ENCODE data around the gene TP73.

Gene TP73

DNA sequence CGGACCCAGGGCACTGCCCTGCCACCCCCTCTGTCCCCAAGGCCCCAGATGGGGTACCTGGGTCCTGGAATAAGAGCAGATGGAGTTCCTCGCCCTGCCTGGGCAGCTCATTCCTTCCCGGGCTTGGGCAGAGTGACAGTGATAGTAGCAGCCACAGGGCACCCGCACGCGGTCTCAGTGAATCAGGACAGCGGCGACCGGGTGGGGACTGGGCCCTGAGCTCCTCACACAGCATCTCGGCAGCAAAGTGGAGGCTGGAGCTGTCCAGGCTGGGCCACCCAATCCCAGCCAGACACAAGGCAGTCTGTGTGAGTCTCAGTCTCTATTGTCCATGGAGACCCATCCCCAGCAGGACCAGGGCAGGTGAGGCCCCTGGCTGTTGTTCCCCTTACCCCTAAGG is 62.5 kb downstream of the TP73 start:
- TF ChIP-seq, protein P1, sequence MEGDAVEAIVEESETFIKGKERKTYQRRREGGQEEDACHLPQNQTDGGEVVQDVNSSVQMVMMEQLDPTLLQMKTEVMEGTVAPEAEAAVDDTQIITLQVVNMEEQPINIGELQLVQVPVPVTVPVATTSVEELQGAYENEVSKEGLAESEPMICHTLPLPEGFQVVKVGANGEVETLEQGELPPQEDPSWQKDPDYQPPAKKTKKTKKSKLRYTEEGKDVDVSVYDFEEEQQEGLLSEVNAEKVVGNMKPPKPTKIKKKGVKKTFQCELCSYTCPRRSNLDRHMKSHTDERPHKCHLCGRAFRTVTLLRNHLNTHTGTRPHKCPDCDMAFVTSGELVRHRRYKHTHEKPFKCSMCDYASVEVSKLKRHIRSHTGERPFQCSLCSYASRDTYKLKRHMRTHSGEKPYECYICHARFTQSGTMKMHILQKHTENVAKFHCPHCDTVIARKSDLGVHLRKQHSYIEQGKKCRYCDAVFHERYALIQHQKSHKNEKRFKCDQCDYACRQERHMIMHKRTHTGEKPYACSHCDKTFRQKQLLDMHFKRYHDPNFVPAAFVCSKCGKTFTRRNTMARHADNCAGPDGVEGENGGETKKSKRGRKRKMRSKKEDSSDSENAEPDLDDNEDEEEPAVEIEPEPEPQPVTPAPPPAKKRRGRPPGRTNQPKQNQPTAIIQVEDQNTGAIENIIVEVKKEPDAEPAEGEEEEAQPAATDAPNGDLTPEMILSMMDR (conservative IDR thresholded peaks at IDR 0.05; ENCODE audit: low read depth, low read length) = no peak
- no peak overlapping the region for H3K27ac ChIP-seq
- H3K9ac ChIP-seq = no peak overlapping the region
- peaks cover 95% of the 10 kb centered on the region for H3K27me3 ChIP-seq (ENCODE audit: insufficient read depth, low read depth)
- no peak overlapping the region for H3K4me2 ChIP-seq
- no peaks in the 10 kb centered on the region for H3K36me3 ChIP-seq (ENCODE audit: insufficient read depth)
- H4K20me1 ChIP-seq (ENCODE audit: insufficient read depth) = no peaks in the 10 kb centered on the region
- H3K4me1 ChIP-seq (ENCODE audit: low read depth, poor library complexity, severe bottlenecking) = no peaks in the 10 kb centered on the region
- no peak overlapping the region for H3K4me3 ChIP-seq (IDR thresholded peaks at IDR 0.05; ENCODE audit: insufficient read depth, low read depth, low read length)
- no peaks in the 10 kb centered on the region for H3K79me2 ChIP-seq (ENCODE audit: insufficient read depth, low read depth)
- no peak overlapping the region for H2AFZ ChIP-seq (ENCODE audit: low read depth)

DNA sequence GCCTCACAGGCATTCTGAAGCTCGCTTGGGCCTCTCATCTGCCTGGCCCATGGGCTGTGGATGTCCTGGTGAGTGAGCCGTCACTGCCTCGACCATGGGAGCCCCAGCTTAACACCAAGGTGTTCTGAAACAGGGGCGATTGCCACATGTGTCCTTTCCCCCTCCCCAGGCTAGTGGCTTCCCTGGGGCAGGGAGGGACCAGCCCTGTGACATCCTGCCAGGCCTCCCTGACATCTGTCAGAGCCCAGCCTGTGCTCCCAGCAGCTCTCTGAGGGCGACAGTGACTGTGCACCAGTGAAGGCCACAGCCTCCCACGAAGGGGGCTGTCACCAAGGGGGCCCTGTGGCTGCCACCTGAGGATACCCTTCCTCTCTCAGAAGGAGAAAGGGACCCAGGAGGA is 64.0 kb downstream of the TP73 start:
- H2AFZ ChIP-seq (ENCODE audit: low read depth) = no peak overlapping the region
- no peak overlapping the region for H3K27ac ChIP-seq
- H3K79me2 ChIP-seq (ENCODE audit: insufficient read depth, low read depth) = no peaks in the 10 kb centered on the region
- peaks cover 97% of the 10 kb centered on the region for H3K27me3 ChIP-seq (ENCODE audit: insufficient read depth, low read depth)
- no peak overlapping the region for H3K4me3 ChIP-seq (IDR thresholded peaks at IDR 0.05; ENCODE audit: insufficient read depth, low read depth, low read length)
- no peaks in the 10 kb centered on the region for H3K36me3 ChIP-seq (ENCODE audit: insufficient read depth)
- H3K4me1 ChIP-seq (ENCODE audit: low read depth, poor library complexity, severe bottlenecking) = no peaks in the 10 kb centered on the region
- no peaks in the 10 kb centered on the region for H4K20me1 ChIP-seq (ENCODE audit: insufficient read depth)
- no peak overlapping the region for H3K4me2 ChIP-seq
- no peak overlapping the region for H3K9ac ChIP-seq
- TF ChIP-seq, protein P1 (conservative IDR thresholded peaks at IDR 0.05; ENCODE audit: low read depth, low read length) = no peak

DNA sequence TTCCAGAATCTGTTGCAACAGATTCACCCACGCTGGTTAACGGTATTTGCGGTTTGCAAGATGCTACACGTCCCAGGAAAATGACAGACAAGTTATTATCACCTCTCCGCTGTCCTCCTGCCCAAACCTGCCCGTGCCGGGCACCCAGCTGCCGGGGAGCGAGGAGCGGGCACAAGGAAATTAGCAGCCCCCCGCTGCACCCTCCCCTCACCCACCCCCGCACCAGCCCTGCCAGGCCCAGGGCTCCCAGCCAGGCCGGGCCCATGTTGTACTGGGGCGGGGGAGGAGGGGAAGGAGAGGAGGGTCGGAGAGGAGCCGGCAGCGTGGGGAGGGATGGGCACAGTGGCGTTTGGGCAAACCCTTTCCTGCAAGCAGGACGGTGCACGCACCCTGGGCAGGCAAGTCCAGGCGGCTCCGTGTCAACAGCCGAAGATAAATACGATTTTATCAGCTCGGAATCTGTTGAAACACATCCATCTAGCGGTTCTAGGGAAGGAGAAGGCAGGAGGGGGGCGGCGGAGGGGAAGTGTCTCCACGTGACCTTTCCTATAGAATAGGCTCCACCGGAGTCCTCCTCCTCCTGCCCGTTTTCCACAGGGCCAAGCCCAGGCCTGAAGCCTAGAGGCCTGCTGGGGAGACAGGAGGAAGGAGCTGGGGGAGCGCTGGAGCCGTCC is 64.9 kb downstream of the TP73 start:
- no peaks in the 10 kb centered on the region for H3K4me1 ChIP-seq (ENCODE audit: low read depth, poor library complexity, severe bottlenecking)
- no peak overlapping the region for H3K27ac ChIP-seq
- H3K4me2 ChIP-seq = no peak overlapping the region

DNA sequence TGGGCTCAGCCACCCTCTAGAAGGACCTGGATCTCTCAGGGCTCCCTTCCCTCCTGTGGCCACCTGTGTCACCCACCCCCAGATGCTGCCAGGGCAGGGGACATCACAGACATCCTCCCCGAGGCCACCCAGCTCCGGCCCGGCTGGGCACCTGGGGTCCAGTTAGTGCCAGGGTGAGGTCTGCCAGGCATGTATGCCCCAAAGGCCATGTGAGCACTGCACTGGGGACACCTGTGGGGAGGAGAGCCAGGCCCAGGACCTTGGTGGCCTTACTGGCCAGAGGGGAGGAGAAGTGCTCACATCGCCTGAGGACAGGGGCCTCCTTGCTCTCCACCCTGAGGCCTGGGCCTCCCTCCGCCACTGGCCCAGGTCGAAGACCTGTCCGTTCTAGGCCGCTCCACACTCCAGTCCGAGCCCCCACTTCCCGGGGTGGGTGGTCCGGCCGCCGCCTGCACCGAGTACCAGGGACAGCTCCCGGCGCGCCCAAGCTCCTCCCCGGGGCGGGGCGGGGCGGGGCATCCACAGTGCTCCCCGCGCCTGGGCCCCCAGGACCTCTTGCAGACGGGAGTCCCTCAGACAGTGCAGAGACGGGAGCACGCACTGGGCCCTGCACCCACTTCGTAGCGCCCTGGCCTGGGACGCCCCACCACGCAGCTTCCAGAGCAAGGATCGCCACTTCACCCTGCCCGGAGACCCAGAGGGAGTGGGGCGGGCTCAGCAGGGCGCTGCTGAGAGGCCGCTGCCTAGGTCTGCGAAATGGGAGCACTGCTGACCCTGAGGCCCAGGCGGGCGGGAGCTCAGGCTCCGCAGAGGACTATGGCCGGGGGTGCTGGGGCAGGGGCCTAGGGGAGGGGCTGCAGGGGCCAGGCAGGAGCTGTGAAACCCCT is 65.6 kb downstream of the TP73 start:
- Histone ChIP-seq H3K4me3 (IDR thresholded peaks at IDR 0.05; ENCODE audit: insufficient read depth, low read depth, low read length) (no peak overlapping the region), H3K9ac (no peak overlapping the region), H2AFZ (ENCODE audit: low read depth) (no peak overlapping the region), H3K4me1 (ENCODE audit: low read depth, poor library complexity, severe bottlenecking) (no peaks in the 10 kb centered on the region), H3K79me2 (ENCODE audit: insufficient read depth, low read depth) (no peaks in the 10 kb centered on the region), H3K36me3 (ENCODE audit: insufficient read depth) (no peaks in the 10 kb centered on the region), H3K27ac (no peak overlapping the region), H3K27me3 (ENCODE audit: insufficient read depth, low read depth) (peaks cover 96% of the 10 kb centered on the region), H4K20me1 (ENCODE audit: insufficient read depth) (no peaks in the 10 kb centered on the region), H3K4me2 (no peak overlapping the region)
- TF ChIP-seq, protein P1 (conservative IDR thresholded peaks at IDR 0.05; ENCODE audit: low read depth, low read length) = no peak

More for the DNA sequence above, 64.9 kb downstream of the TP73 start:
- Histone ChIP-seq H3K4me3 (IDR thresholded peaks at IDR 0.05; ENCODE audit: insufficient read depth, low read depth, low read length) (no peak overlapping the region), H3K36me3 (ENCODE audit: insufficient read depth) (no peaks in the 10 kb centered on the region), H4K20me1 (ENCODE audit: insufficient read depth) (no peaks in the 10 kb centered on the region), H3K27me3 (ENCODE audit: insufficient read depth, low read depth) (peaks cover 96% of the 10 kb centered on the region), H3K79me2 (ENCODE audit: insufficient read depth, low read depth) (no peaks in the 10 kb centered on the region), H2AFZ (ENCODE audit: low read depth) (no peak overlapping the region), H3K9ac (no peak overlapping the region)
- TF ChIP-seq, protein P1 (conservative IDR thresholded peaks at IDR 0.05; ENCODE audit: low read depth, low read length) = no peak

Measured in KMS-11 (cell line).